Measurements from ENCODE around the gene SMARCAD1. TPM values are rescaled to one million over a fixed set of nuclear protein-coding genes. Genes with fewer than 3 reads are reported as not detected.
A peak's percentile ranks its signal among the peaks of the same experiment; 100 is the strongest.

SMARCAD1 gene
- total RNA-seq (17.6 TPM), polyA plus RNA-seq (10 to 100 TPM; 10.4 to 12.7 (median 11.6) TPM)

- peaks cover 20% of the 10 kb centered on the region for H3K4me1 ChIP-seq (ENCODE audit: control insufficient read depth, insufficient read depth, low read length, poor library complexity, severe bottlenecking)
- H3K9me3 ChIP-seq (ENCODE audit: control insufficient read depth in 2 of 2, low read length in 2 of 2), result peaks cover 0 to under 1% of the 10 kb centered on the region in 2 experiments
- Mint-ChIP-seq H3K36me3 (peaks cover 14% of the 10 kb centered on the region), H3K4me1 (peaks cover 22 to 44% (median 29%) of the 10 kb centered on the region in 4 donors), H3K4me3 (peak within 1 kb of the TSS; percentile 95 to 100 (median 98)), H3K27me3 (peaks cover 6% of the 10 kb centered on the region), H3K27ac (peak within 1 kb of the TSS; percentile 98 to 100 (median 99)), H3K9me3 (peaks cover 0 to 5% (median 0%) of the 10 kb centered on the region in 7 donors)
- DNase-seq (peak; percentile 77 to 97 (median 90)), ATAC-seq (ENCODE audit: low read depth in 2 of 2) (peak; percentile 87 to 90)
- peaks cover 1% of the 10 kb centered on the region for H3K36me3 ChIP-seq (ENCODE audit: control insufficient read depth, insufficient read depth, low read length)
- H3K27me3 ChIP-seq (ENCODE audit: control insufficient read depth, insufficient read depth, low read length), result peaks cover 8% of the 10 kb centered on the region
- peak within 1 kb of the TSS; percentile 98 for H3K4me3 ChIP-seq (ENCODE audit: low read depth, low read length)
- peak within 1 kb of the TSS; percentile 93 for H3K27ac ChIP-seq (ENCODE audit: insufficient read depth, low read length, poor library complexity, severe bottlenecking)
Measured at GRCh38 chr4:94207469-94208224, at the start of gene SMARCAD1. TSS of gene SMARCAD1 (plus strand) at chr4:94207865. CDS start at chr4:94208395, 530 bp downstream.

GRCh38 chr4:94158883-94159282, 48.8 kb upstream of the SMARCAD1 start:
- peaks cover 0 to 12% (median 1%) of the 10 kb centered on the region in 7 donors for H3K9me3 Mint-ChIP-seq
- no peak overlapping the region for H3K27ac Mint-ChIP-seq
- Histone ChIP-seq H3K27me3 (ENCODE audit: control insufficient read depth, insufficient read depth, low read length) (no peaks in the 10 kb centered on the region), H3K9me3 (ENCODE audit: control insufficient read depth in 2 of 2, low read length in 2 of 2) (no peaks in the 10 kb centered on the region), H3K36me3 (ENCODE audit: control insufficient read depth, insufficient read depth, low read length) (no peaks in the 10 kb centered on the region), H3K27ac (ENCODE audit: insufficient read depth, low read length, poor library complexity, severe bottlenecking) (no peak overlapping the region), H3K4me1 (ENCODE audit: control insufficient read depth, insufficient read depth, low read length, poor library complexity, severe bottlenecking) (no peaks in the 10 kb centered on the region), H3K4me3 (ENCODE audit: low read depth, low read length) (no peak overlapping the region)
- no peak for ATAC-seq (ENCODE audit: low read depth in 2 of 2)
- H3K36me3 Mint-ChIP-seq, result no peaks in the 10 kb centered on the region
- no peak for DNase-seq
- peaks cover 5% of the 10 kb centered on the region for H3K27me3 Mint-ChIP-seq
- no peak overlapping the region for H3K4me3 Mint-ChIP-seq
- peaks cover 0 to 2% (median 0%) of the 10 kb centered on the region in 4 donors for H3K4me1 Mint-ChIP-seq

- no peaks in the 10 kb centered on the region for H3K36me3 ChIP-seq (ENCODE audit: control insufficient read depth, insufficient read depth, low read length)
- no peaks in the 10 kb centered on the region for H3K36me3 Mint-ChIP-seq
- no peak overlapping the region for H3K4me3 Mint-ChIP-seq
- H3K27me3 Mint-ChIP-seq, result peaks cover 5% of the 10 kb centered on the region
- peaks cover 0 to 2% (median 0%) of the 10 kb centered on the region in 4 donors for H3K4me1 Mint-ChIP-seq
- H3K27ac Mint-ChIP-seq, result no peak overlapping the region
- no peak overlapping the region for H3K27ac ChIP-seq (ENCODE audit: insufficient read depth, low read length, poor library complexity, severe bottlenecking)
- DNase-seq, result no peak
- H3K4me1 ChIP-seq (ENCODE audit: control insufficient read depth, insufficient read depth, low read length, poor library complexity, severe bottlenecking), result no peaks in the 10 kb centered on the region
- H3K27me3 ChIP-seq (ENCODE audit: control insufficient read depth, insufficient read depth, low read length), result no peaks in the 10 kb centered on the region
- peaks cover 0 to 12% (median 1%) of the 10 kb centered on the region in 7 donors for H3K9me3 Mint-ChIP-seq
- H3K9me3 ChIP-seq (ENCODE audit: control insufficient read depth in 2 of 2, low read length in 2 of 2), result no peaks in the 10 kb centered on the region
- ATAC-seq (ENCODE audit: low read depth in 2 of 2), result no peak
- H3K4me3 ChIP-seq (ENCODE audit: low read depth, low read length), result no peak overlapping the region
Measured at GRCh38 chr4:94159790-94160189, 47.9 kb upstream of the SMARCAD1 start.

- no peak overlapping the region for H3K4me3 ChIP-seq (ENCODE audit: low read depth, low read length)
- Mint-ChIP-seq H3K4me3 (no peak overlapping the region), H3K4me1 (peaks cover 0 to 2% (median 0%) of the 10 kb centered on the region in 4 donors), H3K9me3 (peaks cover 0 to 12% (median 1%) of the 10 kb centered on the region in 7 donors), H3K36me3 (no peaks in the 10 kb centered on the region), H3K27ac (peak overlapping the region in 1 of 3 donors; percentile 76), H3K27me3 (peaks cover 5% of the 10 kb centered on the region)
- ATAC-seq (ENCODE audit: low read depth in 2 of 2), result no peak
- no peaks in the 10 kb centered on the region for H3K9me3 ChIP-seq (ENCODE audit: control insufficient read depth in 2 of 2, low read length in 2 of 2)
- no peak for DNase-seq
- no peaks in the 10 kb centered on the region for H3K27me3 ChIP-seq (ENCODE audit: control insufficient read depth, insufficient read depth, low read length)
- H3K4me1 ChIP-seq (ENCODE audit: control insufficient read depth, insufficient read depth, low read length, poor library complexity, severe bottlenecking), result no peaks in the 10 kb centered on the region
- H3K36me3 ChIP-seq (ENCODE audit: control insufficient read depth, insufficient read depth, low read length), result no peaks in the 10 kb centered on the region
- no peak overlapping the region for H3K27ac ChIP-seq (ENCODE audit: insufficient read depth, low read length, poor library complexity, severe bottlenecking)
Measured at GRCh38 chr4:94160774-94161173, 46.9 kb upstream of the SMARCAD1 start.

- no peaks in the 10 kb centered on the region for H3K27me3 ChIP-seq (ENCODE audit: control insufficient read depth, insufficient read depth, low read length)
- no peaks in the 10 kb centered on the region for H3K36me3 Mint-ChIP-seq
- no peaks in the 10 kb centered on the region for H3K4me1 ChIP-seq (ENCODE audit: control insufficient read depth, insufficient read depth, low read length, poor library complexity, severe bottlenecking)
- no peak overlapping the region for H3K27ac Mint-ChIP-seq
- H3K36me3 ChIP-seq (ENCODE audit: control insufficient read depth, insufficient read depth, low read length), result no peaks in the 10 kb centered on the region
- ATAC-seq (ENCODE audit: low read depth in 2 of 2) (no peak), DNase-seq (no peak)
- no peak overlapping the region for H3K27ac ChIP-seq (ENCODE audit: insufficient read depth, low read length, poor library complexity, severe bottlenecking)
- H3K27me3 Mint-ChIP-seq, result peaks cover 5% of the 10 kb centered on the region
- H3K9me3 Mint-ChIP-seq, result peaks cover 0 to 6% (median 0%) of the 10 kb centered on the region in 7 donors
- H3K9me3 ChIP-seq (ENCODE audit: control insufficient read depth in 2 of 2, low read length in 2 of 2), result no peaks in the 10 kb centered on the region
- no peak overlapping the region for H3K4me3 ChIP-seq (ENCODE audit: low read depth, low read length)
- peaks cover 0 to 2% (median 0%) of the 10 kb centered on the region in 4 donors for H3K4me1 Mint-ChIP-seq
- no peak overlapping the region for H3K4me3 Mint-ChIP-seq
Measured at GRCh38 chr4:94165256-94165655, 42.4 kb upstream of the SMARCAD1 start.

- H3K27me3 ChIP-seq (ENCODE audit: control insufficient read depth, insufficient read depth, low read length), result no peaks in the 10 kb centered on the region
- ATAC-seq (ENCODE audit: low read depth in 2 of 2), result no peak
- H3K27ac Mint-ChIP-seq, result no peak overlapping the region
- no peaks in the 10 kb centered on the region for H3K27me3 Mint-ChIP-seq
- H3K4me1 ChIP-seq (ENCODE audit: control insufficient read depth, insufficient read depth, low read length, poor library complexity, severe bottlenecking), result no peaks in the 10 kb centered on the region
- DNase-seq, result no peak
- H3K36me3 Mint-ChIP-seq, result no peaks in the 10 kb centered on the region
- no peaks in the 10 kb centered on the region for H3K36me3 ChIP-seq (ENCODE audit: control insufficient read depth, insufficient read depth, low read length)
- H3K4me1 Mint-ChIP-seq, result no peaks in the 10 kb centered on the region
- no peak overlapping the region for H3K4me3 Mint-ChIP-seq
- no peaks in the 10 kb centered on the region for H3K9me3 ChIP-seq (ENCODE audit: control insufficient read depth in 2 of 2, low read length in 2 of 2)
- no peak overlapping the region for H3K27ac ChIP-seq (ENCODE audit: insufficient read depth, low read length, poor library complexity, severe bottlenecking)
- peaks cover 0 to 6% (median 0%) of the 10 kb centered on the region in 7 donors for H3K9me3 Mint-ChIP-seq
- no peak overlapping the region for H3K4me3 ChIP-seq (ENCODE audit: low read depth, low read length)
Measured at GRCh38 chr4:94168321-94168720, 39.3 kb upstream of the SMARCAD1 start.

GRCh38 chr4:94169803-94170372, 37.8 kb upstream of the SMARCAD1 start:
- Mint-ChIP-seq H3K27me3 (no peaks in the 10 kb centered on the region), H3K4me3 (no peak overlapping the region), H3K27ac (no peak overlapping the region), H3K36me3 (no peaks in the 10 kb centered on the region), H3K4me1 (no peaks in the 10 kb centered on the region), H3K9me3 (peaks cover 0 to 6% (median 0%) of the 10 kb centered on the region in 7 donors)
- H3K4me1 ChIP-seq (ENCODE audit: control insufficient read depth, insufficient read depth, low read length, poor library complexity, severe bottlenecking), result no peaks in the 10 kb centered on the region
- no peak overlapping the region for H3K27ac ChIP-seq (ENCODE audit: insufficient read depth, low read length, poor library complexity, severe bottlenecking)
- no peak overlapping the region for H3K4me3 ChIP-seq (ENCODE audit: low read depth, low read length)
- H3K9me3 ChIP-seq (ENCODE audit: control insufficient read depth in 2 of 2, low read length in 2 of 2), result no peaks in the 10 kb centered on the region
- H3K36me3 ChIP-seq (ENCODE audit: control insufficient read depth, insufficient read depth, low read length), result no peaks in the 10 kb centered on the region
- H3K27me3 ChIP-seq (ENCODE audit: control insufficient read depth, insufficient read depth, low read length), result no peaks in the 10 kb centered on the region
- DNase-seq (no peak), ATAC-seq (ENCODE audit: low read depth in 2 of 2) (no peak)

Measured in CD4-positive, CD25-positive, alpha-beta regulatory T cell (primary cell).